H54 (cell line): ENCODE data around the gene ABI1.

Experiments used
- DNase-seq: peaks from one replicate; pipeline ENCODE4 v3.0.0; 2011; ENCODE audit warnings: low spot score, mixed read lengths; ENCODE audit not compliant: insufficient read length
- FAIRE-seq: peaks from 3 replicates; lab custom pipeline; 2011; peaks lifted over from hg19 to GRCh38; lab: Jason Lieb, UNC
- POLR2A ChIP-seq: IDR thresholded peaks from 2 replicates; pipeline ENCODE4 v1.6.1; 2011; ENCODE audit warnings: low read depth, mild to moderate bottlenecking, low read length

ABI1 gene

DNA sequence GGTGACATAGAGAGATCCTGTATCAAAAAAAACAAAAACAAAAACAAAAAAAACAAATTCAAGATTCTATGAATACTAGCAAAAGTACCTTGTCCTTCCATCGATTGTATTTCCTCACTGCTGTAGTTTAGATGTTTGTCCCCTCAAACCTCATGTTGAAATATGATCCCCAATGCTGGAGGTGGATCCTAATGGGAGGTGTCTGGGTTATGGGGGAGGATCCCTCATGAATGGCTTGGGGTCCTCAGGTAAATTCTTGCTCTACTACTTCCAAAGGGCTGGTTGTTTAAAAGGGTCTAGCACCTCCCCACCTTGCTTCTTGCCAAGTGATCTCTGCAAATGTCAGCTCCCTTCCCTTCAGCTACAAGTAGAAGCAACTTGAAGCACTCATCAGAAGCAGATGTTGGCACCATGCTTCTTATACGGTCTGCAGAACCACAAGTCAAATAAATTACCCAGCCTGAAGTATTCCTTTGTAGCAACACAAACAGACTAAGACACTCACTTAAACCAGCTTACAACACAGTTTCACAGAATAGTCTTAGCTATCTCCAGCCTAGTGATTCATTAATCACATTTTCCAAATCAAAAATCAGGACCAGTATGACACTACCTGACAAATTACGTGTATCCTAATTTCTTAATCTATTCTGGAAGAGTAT is 20.7 kb downstream of the ABI1 start:
- FAIRE-seq, result peak; percentile 60
- no peak for DNase-seq
- TF ChIP-seq POLR2A, result no peak

DNA sequence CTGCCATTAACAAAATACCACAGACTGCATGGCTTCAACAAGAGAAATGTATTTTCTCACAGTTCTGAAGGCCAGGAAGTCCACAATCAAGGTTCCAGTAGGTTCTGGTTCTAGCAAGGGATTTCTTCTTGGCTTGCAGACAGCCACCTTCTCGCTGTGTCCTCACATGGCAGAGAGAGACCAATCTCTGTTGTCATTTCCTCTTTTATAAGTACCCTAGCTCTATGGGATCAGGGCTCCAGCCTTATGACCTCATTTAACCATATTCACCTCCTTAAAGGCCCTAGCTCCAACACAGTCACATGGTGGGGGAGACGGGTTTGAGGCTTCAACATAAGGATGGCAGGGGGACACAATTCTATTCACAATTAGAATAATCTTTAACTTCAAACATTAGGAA is 23.6 kb downstream of the ABI1 start:
- FAIRE-seq, result no peak
- no peak for DNase-seq
- no peak for TF ChIP-seq POLR2A

DNA sequence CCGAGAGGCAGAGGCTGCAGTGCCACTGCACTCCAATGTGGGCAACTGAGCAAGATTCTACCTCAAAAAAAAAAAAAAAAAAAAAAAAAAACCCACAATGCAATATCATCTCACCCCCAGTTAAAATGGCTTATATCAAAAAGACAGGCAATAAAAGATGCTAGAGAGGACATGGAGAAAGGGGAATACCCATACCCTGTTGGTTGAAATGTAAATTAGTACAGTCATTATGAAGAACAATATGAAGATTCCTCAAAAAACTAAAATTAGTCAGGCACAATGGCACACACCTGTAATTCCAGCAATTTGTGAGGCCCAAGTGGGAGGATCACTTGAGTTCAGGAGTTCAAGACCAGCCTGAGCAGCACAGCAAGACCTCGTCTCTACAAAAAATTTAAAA is 25.7 kb downstream of the ABI1 start:
- no peak for FAIRE-seq
- no peak for TF ChIP-seq POLR2A
- DNase-seq, result no peak

DNA sequence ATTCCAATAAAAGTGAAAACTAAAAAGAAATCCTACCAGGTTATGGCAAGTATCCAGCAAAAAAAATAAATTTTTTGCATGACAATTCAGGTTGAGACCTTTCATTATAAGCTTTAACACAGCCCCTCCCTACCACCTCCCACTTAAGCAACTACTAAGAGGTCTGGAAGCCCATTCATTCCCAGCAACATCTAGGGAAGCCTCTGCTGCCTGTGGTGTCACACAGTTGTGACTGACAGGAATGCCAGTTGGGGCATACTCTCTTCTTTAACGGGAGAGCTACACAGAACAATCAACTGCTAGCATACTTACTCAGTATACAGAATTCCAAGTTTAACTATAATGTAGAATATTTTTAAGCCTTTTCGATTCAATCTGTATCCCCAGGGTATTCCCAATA is 27.8 kb downstream of the ABI1 start:
- no peak for FAIRE-seq
- TF ChIP-seq POLR2A, result no peak
- no peak for DNase-seq

DNA sequence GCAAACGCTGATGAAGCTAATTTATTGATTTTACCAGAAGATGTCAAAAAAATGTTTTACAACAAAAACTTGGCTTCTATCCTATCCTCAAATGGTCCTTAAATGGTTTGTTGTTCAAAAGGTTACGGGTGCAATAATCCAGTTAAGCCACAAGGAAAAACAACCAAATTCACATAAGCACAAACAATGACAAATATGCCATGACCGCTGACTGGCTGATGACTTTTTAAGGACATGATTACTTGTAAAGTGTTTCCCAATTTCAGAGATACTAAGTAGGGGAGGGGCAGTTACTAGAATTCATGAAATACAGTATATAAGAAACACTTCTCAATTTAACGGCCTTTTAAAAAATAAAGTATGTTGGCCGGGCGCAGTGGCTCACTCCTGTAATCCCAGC is 28.8 kb downstream of the ABI1 start:
- TF ChIP-seq POLR2A, result no peak
- DNase-seq, result no peak
- no peak for FAIRE-seq

DNA sequence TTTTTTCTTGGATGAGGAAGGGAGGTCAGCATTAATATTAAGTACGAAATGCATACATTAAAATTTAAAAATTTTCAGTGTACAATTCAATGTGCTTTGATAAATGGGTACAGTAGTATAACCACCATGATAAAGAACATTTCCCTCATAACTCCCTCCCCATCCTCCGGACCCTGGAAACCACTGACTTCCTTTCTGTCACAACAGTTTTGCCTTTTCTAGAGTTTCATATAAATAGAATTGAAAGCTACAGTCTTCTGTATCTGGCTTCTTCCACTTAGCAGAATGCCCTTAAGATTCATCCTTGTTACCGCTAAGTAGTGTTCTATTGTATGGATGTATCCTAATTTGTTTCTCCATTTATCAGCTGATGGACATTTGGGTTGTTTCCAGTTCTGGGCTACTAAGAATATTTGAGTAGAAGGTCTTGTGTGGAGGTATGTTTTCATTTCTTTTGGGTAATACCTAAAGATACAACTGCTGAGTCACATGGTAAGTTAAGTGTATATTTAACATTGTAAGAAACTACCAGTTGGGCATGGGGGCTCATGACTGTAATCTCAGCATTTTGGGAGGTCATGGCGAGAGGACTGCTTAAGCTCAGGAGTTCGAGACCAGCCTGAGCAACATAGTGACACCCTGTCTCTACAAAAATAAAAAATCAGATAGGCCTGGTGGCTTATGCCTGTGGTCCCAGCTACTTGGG is 30.8 kb downstream of the ABI1 start:
- no peak for TF ChIP-seq POLR2A
- peak; percentile 11 for FAIRE-seq
- no peak for DNase-seq

DNA sequence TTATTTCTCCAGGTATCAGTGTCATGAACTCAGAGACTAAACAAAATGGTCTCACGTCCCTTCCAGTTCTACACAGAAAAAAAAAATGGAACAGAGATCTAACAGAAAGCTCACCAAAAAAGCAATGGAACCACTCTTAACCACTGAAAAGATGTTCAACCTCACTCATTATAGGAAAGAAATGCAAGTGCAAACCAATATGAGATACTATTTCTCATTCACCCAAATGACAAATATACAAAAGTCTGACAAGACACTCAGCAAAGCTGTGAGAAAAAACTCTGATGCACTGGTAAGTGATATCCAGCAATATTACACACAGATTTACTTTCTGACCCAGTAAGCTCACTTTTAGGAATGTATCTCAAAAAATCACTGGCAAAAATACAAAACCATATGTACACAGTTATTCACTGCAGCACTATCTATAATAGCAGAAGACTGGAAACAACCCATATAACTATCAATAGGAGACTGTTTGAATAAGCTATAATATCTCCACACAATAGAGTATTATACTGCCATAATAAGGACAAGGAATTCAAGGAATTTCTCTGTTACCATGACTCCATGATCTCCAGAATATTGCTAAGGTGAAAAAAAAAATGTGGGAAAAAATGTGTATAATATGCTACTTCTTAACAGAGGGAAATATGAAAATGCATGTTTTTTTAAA is 36.6 kb downstream of the ABI1 start:
- no peak for FAIRE-seq
- no peak for DNase-seq
- no peak for TF ChIP-seq POLR2A

DNA sequence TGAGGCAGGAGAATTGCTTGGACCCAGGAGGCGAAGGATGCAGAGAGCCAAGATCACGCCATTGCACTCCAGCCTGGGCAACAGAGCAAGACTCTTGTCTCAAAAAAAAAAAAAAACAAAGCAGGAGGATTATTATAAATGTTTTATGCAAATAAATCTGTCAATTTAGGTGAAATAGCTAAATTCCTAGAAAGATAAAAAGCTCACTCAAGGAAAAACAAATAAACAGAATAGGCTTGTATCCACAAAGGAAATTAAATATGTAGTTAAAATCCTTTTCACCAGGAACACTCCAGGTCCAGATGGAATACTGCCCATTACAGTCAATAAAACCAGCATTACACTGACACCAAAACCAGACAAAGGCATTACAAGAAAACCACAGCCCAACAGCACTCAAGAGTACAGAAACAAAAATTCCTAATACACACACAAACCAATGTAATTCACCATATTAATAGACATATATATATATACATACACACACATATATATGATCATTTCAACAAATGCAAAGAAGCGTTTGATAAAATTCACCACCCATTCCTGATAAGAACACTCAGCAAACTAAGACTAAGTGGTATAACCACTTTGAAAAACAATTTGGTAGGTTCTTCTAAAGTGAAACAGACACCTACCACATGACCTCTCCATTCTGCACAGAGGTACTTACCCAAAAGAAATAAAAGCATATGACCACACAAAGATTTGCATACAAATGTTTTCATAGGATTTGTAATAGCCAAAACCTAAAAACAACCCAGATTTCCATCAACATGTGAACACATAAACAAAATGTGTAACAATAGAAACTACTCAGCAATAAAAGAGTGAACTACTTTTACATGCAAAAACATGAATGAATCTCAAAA is 38.8 kb downstream of the ABI1 start:
- FAIRE-seq, result no peak
- no peak for TF ChIP-seq POLR2A
- DNase-seq, result no peak

DNA sequence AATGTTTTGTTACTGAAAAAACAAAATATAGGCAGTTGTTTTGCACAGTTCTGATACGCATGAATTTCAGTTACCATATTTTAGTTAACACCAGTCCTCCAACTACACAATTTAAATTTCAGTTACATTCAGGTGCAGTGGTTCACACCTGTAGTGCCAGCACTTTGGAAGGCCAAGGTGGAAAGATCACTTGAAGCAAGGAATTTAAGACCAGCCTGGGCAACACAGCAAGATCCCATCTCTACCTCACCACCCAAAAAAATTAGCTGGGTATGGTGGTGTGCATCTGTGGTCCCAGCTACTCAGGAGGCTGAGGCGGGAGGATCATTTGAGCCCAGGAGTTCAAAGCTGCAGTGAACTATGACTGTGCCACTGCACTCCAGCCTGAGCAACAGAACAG is 45.3 kb downstream of the ABI1 start:
- FAIRE-seq (no peak), DNase-seq (no peak)
- no peak for TF ChIP-seq POLR2A

DNA sequence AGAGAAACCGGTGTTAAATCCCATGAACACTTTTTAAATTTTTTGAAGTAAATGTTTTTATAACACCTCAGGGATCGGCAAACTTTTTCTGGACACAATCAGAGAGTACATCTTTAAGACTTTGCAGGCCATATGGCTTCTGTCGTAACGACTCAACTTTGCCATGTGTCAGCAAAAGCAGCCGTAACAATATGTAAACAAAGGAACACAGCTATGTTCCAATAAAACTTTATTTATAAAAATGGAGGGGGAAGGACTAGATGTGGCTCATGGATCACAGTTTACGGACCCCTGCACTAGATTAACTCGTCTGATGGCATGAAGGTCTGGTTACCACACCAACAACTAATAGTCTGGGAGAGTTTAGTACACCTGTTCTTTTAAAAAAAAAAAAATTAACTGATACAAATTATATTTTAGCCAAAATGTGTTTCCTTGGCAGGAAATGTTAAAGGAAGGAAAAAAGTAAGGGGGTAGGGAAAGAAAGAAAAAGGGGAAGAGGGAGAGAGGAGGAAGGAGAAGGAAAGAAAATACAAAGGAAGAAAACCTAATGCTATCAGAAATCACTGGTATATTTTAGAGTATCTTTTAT is 50.2 kb downstream of the ABI1 start:
- DNase-seq (no peak), FAIRE-seq (no peak)
- TF ChIP-seq POLR2A, result no peak

DNA sequence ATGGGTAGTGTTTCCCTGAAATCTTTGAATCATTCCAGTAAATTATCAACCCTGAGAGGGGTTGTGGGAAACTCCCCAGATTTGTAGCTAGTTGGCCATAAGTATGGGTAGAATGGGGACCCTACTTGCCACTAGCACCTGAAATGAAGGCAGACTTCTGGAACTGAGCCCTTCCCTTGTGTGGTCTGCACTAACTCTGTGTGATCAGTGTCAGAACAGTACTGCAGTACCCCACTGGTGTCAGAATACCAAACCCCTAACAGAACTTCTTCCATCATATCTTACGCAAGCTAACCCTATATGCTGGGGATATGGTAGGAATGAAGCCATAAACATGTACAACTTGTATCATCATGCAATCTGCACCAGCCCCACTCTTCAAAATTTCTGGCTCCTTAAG is 50.8 kb downstream of the ABI1 start:
- no peak for TF ChIP-seq POLR2A
- FAIRE-seq (no peak), DNase-seq (no peak)

DNA sequence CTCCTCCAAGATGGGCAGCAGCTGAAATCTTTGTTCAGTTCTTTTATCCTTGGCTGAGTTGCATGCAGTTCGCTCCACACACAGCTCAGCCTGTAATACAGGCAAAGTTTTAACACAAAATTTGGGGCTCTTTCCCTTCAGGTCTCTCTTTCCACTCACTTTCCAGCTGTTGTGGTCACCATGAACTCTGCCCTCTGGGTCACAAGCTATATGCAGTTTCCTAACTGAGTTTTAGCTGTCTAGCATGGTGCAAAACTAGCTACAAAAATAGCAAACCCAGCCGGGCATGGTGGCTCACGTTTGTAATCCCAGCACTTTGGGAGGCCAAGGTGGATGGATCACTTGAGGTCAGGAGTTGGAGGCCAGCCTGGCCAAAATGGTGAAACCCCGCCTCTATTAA is 53.2 kb downstream of the ABI1 start:
- no peak for TF ChIP-seq POLR2A
- DNase-seq (no peak), FAIRE-seq (no peak)

DNA sequence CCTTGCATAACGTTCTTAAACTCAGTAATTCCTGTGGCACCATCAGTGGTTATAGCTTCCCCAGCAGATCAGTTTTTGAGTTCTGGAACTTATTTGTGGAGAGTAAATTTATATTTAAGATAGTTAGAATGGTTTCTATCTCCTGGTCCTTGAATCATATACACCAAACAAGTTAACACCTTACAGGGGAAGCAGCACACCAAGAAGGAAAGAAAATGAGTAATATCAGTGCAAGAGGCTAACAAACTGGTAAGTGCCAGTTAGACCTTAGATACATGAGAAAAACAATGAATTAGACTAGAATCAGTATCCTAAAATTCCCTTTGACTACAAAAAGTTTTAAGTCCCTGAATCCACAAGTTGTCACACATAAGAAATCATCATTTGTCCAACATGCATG is 54.2 kb downstream of the ABI1 start:
- FAIRE-seq, result no peak
- no peak for TF ChIP-seq POLR2A
- no peak for DNase-seq

DNA sequence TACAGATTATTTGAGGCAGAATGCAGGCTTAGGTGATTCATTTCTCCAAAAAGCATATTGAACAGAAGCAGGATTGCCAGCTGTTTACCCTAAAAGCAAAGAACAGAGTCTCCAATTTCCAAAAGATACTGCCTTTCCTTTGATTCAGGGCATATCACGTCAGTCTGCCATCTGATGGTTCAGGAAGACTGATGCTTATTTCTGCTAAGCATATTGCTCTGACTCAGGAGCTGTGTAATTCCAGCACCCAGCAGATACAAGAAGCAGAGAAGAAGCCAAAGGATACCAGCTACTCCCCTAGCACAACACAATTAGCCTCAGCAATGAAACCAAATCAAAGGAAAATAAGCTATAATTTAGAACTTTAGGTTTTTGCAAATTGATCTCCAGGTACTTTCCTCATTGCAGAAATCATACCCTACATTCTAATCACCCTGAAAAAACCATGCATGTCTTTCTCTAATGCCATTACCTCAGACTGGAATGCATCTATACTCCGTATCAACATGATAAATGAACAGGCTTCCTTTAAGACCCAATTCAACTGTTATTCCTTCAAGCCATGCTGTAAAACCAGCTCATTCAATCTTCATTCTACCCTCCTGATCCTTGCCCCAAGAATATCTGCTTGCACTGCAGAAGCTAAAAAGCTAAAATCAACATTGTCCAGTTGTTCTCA is 55.1 kb downstream of the ABI1 start:
- peak; percentile 11 for DNase-seq
- FAIRE-seq, result peak; percentile 91
- TF ChIP-seq POLR2A, result no peak
